Calu3 (cell line): ENCODE data around the gene MTUS2. TPM values are rescaled to one million over a fixed set of nuclear protein-coding genes. Genes with fewer than 3 reads are reported as not detected.

Experiments
- BruUV-seq: library from RNA; stranded (reverse); fragments of 400-500 nt; replicated peaks from 2 replicates; lab custom pipeline; 2021; lab: Mats Ljungman, UMichigan
- CTCF ChIA-PET: fragments of 300-600 bp; sonication (Branson Sonifier 250); formaldehyde crosslinking; loops from one replicate; lab custom pipeline; 2022; ENCODE audit warnings: antibody characterized with exemption; lab: Charles Lee
- DNase-seq: peaks from one replicate; pipeline ENCODE4 v3.0.0; 2022
- H3K27ac Mint-ChIP-seq: one replicate; pipeline ENCODE4 v1.8.0; 2022; ENCODE audit warnings: mixed read lengths; ENCODE audit not compliant: unreplicated experiment
- H3K27me3 Mint-ChIP-seq: one replicate; pipeline ENCODE4 v1.8.0; 2022; ENCODE audit warnings: mixed read lengths; ENCODE audit not compliant: unreplicated experiment
- H3K36me3 Mint-ChIP-seq: one replicate; pipeline ENCODE4 v1.8.0; 2022; ENCODE audit warnings: mild to moderate bottlenecking, moderate library complexity, mixed read lengths; ENCODE audit not compliant: insufficient read depth, unreplicated experiment
- H3K4me1 Mint-ChIP-seq: one replicate; pipeline ENCODE4 v1.8.0; 2022; ENCODE audit warnings: mild to moderate bottlenecking, low read depth, mixed read lengths; ENCODE audit not compliant: unreplicated experiment
- H3K4me3 Mint-ChIP-seq: one replicate; pipeline ENCODE4 v1.8.0; 2022; ENCODE audit warnings: mild to moderate bottlenecking, low read depth, moderate library complexity, mixed read lengths; ENCODE audit not compliant: unreplicated experiment
- H3K9me3 Mint-ChIP-seq: one replicate; pipeline ENCODE4 v1.8.0; 2022; ENCODE audit warnings: low read depth, mixed read lengths; ENCODE audit not compliant: unreplicated experiment
- CTCF ChIP-seq: fragments of 200-600 bp; IDR thresholded peaks from one replicate; pipeline ENCODE4 v1.8.0; 2022; ENCODE audit warnings: antibody characterized with exemption; ENCODE audit not compliant: unreplicated experiment
- intact Hi-C: fragments of 100-400 bp; cut with micrococcal nuclease; formaldehyde crosslinking; loops from one replicate; pipeline ENCODE4 v1.10.0; 2022; ENCODE audit not compliant: unreplicated experiment
- total RNA-seq: library from RNA; stranded (reverse); gene quantifications from 2 replicates; pipeline ENCODE4 v1.2.3, GENCODE V29; 2022

Gene MTUS2
- total RNA-seq, 1 experiment from 2014 or later, result not detected

GRCh38 chr13:29476046-29476445, 655.9 kb downstream of the MTUS2 start:
- Mint-ChIP-seq H3K4me1 (no peaks in the 10 kb centered on the region), H3K9me3 (no peaks in the 10 kb centered on the region), H3K27me3 (peaks cover 36% of the 10 kb centered on the region), H3K36me3 (no peaks in the 10 kb centered on the region), H3K4me3 (no peak overlapping the region), H3K27ac (no peak overlapping the region)
- no peak for TF ChIP-seq CTCF
- no TSS peak for BruUV-seq
- DNase-seq, result no peak
- intact Hi-C loops, result no loop called here
- CTCF ChIA-PET, result no interaction called here

GRCh38 chr13:29479716-29480492, 659.8 kb downstream of the MTUS2 start:
- Mint-ChIP-seq H3K4me1 (no peaks in the 10 kb centered on the region), H3K27ac (no peak overlapping the region), H3K4me3 (no peak overlapping the region), H3K27me3 (peaks cover 68% of the 10 kb centered on the region), H3K9me3 (no peaks in the 10 kb centered on the region), H3K36me3 (no peaks in the 10 kb centered on the region)
- TF ChIP-seq CTCF, result no peak
- intact Hi-C loops, result no loop called here
- no peak for DNase-seq
- CTCF ChIA-PET, result no interaction called here
- no TSS peak for BruUV-seq

- no TSS peak for BruUV-seq
- TF ChIP-seq CTCF, result no peak
- DNase-seq, result no peak
- H3K36me3 Mint-ChIP-seq, result no peaks in the 10 kb centered on the region
- H3K27me3 Mint-ChIP-seq, result peaks cover 74% of the 10 kb centered on the region
- H3K4me3 Mint-ChIP-seq, result no peak overlapping the region
- H3K9me3 Mint-ChIP-seq, result no peaks in the 10 kb centered on the region
- no peaks in the 10 kb centered on the region for H3K4me1 Mint-ChIP-seq
- H3K27ac Mint-ChIP-seq, result no peak overlapping the region
- CTCF ChIA-PET, result no interaction called here
- intact Hi-C loops, result no loop called here
These were observed 660.9 kb downstream of the MTUS2 start for GRCh38 chr13:29480893-29481525.

GRCh38 chr13:29481603-29482002, 661.5 kb downstream of the MTUS2 start:
- no peaks in the 10 kb centered on the region for H3K36me3 Mint-ChIP-seq
- H3K27me3 Mint-ChIP-seq, result peaks cover 80% of the 10 kb centered on the region
- H3K4me1 Mint-ChIP-seq, result no peaks in the 10 kb centered on the region
- no peak for DNase-seq
- no peaks in the 10 kb centered on the region for H3K9me3 Mint-ChIP-seq
- no peak for TF ChIP-seq CTCF
- H3K4me3 Mint-ChIP-seq, result no peak overlapping the region
- CTCF ChIA-PET, result no interaction called here
- no peak overlapping the region for H3K27ac Mint-ChIP-seq
- intact Hi-C loops, result no loop called here
- no TSS peak for BruUV-seq
